ENCODE results near the gene GALNT15.

Gene GALNT15, protein sequence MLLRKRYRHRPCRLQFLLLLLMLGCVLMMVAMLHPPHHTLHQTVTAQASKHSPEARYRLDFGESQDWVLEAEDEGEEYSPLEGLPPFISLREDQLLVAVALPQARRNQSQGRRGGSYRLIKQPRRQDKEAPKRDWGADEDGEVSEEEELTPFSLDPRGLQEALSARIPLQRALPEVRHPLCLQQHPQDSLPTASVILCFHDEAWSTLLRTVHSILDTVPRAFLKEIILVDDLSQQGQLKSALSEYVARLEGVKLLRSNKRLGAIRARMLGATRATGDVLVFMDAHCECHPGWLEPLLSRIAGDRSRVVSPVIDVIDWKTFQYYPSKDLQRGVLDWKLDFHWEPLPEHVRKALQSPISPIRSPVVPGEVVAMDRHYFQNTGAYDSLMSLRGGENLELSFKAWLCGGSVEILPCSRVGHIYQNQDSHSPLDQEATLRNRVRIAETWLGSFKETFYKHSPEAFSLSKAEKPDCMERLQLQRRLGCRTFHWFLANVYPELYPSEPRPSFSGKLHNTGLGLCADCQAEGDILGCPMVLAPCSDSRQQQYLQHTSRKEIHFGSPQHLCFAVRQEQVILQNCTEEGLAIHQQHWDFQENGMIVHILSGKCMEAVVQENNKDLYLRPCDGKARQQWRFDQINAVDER

DNA sequence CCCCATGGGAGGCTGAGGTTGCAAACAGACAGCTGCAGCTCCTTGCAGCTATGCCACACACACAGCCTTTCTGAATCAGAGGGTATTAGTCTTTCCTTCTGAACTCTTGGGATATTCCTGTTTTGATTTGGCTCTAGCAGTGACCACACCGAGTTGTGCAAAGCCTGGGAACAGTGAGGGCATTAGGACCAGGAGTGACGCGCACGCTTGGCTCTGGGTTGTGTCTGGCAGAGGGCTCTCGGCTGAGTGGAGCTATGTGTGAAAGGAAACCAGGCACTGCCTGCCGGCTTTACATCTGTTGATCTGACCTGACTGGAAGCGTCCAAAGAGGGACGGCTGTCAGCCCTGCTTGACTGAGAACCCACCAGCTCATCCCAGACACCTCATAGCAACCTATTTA lies at the start of gene GALNT15:
GALNT15 (plus strand) TSS at position 292 of the 400 bp plus-strand sequence. CDS start 472 bp downstream, outside the sequence.
- Histone ChIP-seq H3K4me3 (ENCODE audit: low read depth, low read length) (no peak within 1 kb of the TSS), H3K36me3 (ENCODE audit: control insufficient read depth, insufficient read depth, low read length) (no peaks in the 10 kb centered on the region), H3K4me1 (ENCODE audit: control insufficient read depth, insufficient read depth, low read length) (no peaks in the 10 kb centered on the region), H3K27me3 (ENCODE audit: control insufficient read depth, insufficient read depth, low read length) (no peaks in the 10 kb centered on the region), H3K9ac (ENCODE audit: low read depth, low read length) (no peak within 1 kb of the TSS), H3K9me3 (ENCODE audit: control insufficient read depth, insufficient read depth, low read length) (no peaks in the 10 kb centered on the region), H3K27ac (ENCODE audit: low read depth, low read length) (no peak within 1 kb of the TSS)

DNA sequence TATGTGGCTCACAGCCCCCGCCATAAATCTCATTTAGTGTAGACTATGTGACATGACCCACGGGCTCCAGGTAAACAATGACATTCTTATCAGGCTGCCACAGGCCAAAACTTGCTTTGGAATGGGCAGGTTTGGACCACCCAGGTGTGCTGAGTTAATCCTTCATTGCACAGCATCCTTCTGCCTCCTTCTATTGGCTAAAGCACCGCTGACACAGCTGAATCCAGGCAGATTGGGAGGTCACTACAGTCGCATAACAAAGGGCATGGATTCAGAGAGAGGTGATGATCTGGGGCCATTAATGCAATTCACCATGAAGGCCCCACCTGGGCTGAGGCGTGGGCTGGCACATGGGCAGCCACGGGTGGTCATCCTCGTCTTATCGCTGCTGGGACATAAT lies 47.8 kb upstream of the GALNT15 start:
- H3K4me3 ChIP-seq (ENCODE audit: low read depth, low read length): no peak overlapping the region
- H3K36me3 ChIP-seq (ENCODE audit: control insufficient read depth, insufficient read depth, low read length): no peaks in the 10 kb centered on the region
- 0 out of 2 replicates have a peak, but pooled peaks cover 6% of the 10 kb centered on the region for H3K9me3 ChIP-seq (ENCODE audit: control insufficient read depth, insufficient read depth, low read length)
- no peaks in the 10 kb centered on the region for H3K27me3 ChIP-seq (ENCODE audit: control insufficient read depth, insufficient read depth, low read length)
- no peak overlapping the region for H3K27ac ChIP-seq (ENCODE audit: low read depth, low read length)
- no peaks in the 10 kb centered on the region for H3K4me1 ChIP-seq (ENCODE audit: control insufficient read depth, insufficient read depth, low read length)
- no peak overlapping the region for H3K9ac ChIP-seq (ENCODE audit: low read depth, low read length)

DNA sequence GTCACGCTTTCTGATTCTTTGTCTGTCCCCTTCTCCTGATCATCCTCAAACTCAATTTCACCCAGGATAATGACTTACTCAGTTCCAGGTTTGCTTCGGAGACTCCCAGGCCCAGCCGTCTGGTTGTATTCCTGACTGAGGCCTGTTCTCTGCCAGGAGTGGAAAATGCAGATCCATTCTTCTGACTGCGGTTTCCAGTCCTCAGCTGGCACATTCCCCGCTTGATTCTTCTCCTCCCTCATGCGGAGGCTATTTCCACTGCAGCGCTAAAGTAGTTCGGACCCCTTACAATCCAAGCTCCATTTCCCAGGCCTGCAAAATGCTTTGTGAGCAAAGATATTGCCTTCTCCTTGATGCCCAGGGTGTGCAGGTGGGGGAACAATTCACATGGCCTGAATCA lies 47.2 kb upstream of the GALNT15 start:
- no peak overlapping the region for H3K9ac ChIP-seq (ENCODE audit: low read depth, low read length)
- no peaks in the 10 kb centered on the region for H3K27me3 ChIP-seq (ENCODE audit: control insufficient read depth, insufficient read depth, low read length)
- H3K4me1 ChIP-seq (ENCODE audit: control insufficient read depth, insufficient read depth, low read length): 0 out of 2 replicates have a peak, but pooled peaks cover 2% of the 10 kb centered on the region
- no peaks in the 10 kb centered on the region for H3K36me3 ChIP-seq (ENCODE audit: control insufficient read depth, insufficient read depth, low read length)
- no peak overlapping the region for H3K27ac ChIP-seq (ENCODE audit: low read depth, low read length)
- H3K9me3 ChIP-seq (ENCODE audit: control insufficient read depth, insufficient read depth, low read length): 0 out of 2 replicates have a peak, but pooled peaks cover 6% of the 10 kb centered on the region
- no peak overlapping the region for H3K4me3 ChIP-seq (ENCODE audit: low read depth, low read length)

DNA sequence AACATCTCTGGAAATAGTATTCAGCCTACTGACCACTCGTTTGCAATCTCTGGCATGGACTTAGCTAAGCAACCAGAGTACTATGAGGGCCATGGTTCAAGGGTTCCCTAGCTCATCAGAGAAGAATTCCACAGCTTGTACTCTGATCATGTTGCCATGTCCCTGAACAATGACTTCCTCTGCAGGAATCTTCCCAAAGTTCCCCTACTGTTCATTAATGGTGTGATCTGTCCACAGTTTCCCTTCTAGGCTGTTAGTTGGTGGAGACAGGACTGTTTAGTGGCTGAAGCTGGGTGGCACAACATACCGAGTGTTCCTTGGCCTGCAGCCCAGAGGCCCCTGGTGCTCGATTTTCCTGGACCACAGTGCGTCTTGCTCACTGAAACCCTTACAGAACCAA lies 44.4 kb upstream of the GALNT15 start:
- H3K4me3 ChIP-seq (ENCODE audit: low read depth, low read length): no peak overlapping the region
- no peak overlapping the region for H3K27ac ChIP-seq (ENCODE audit: low read depth, low read length)
- no peaks in the 10 kb centered on the region for H3K36me3 ChIP-seq (ENCODE audit: control insufficient read depth, insufficient read depth, low read length)

DNA sequence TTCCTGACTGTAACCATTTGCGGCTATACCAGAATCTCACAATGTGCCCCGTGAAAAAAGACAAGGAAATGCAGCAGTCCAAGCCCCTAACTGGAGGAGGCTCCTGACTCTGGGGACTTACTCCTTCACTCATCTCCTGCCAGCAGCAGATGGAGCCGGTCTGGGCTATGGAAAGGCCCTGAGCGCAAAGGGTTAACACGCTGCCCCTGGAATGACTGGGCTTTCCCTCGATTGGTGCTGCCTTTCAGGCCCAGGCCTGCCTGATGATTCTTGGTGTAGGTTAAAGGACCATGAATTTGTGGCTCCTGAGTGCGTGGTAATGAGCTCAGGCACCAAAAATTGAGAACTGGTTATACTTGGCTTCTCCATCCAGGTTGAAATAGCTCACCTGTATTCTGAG lies 42.3 kb upstream of the GALNT15 start:
- Histone ChIP-seq H3K4me1 (ENCODE audit: control insufficient read depth, insufficient read depth, low read length) (0 out of 2 replicates have a peak, but pooled peaks cover 4% of the 10 kb centered on the region), H3K36me3 (ENCODE audit: control insufficient read depth, insufficient read depth, low read length) (no peaks in the 10 kb centered on the region), H3K9ac (ENCODE audit: low read depth, low read length) (no peak overlapping the region), H3K27me3 (ENCODE audit: control insufficient read depth, insufficient read depth, low read length) (no peaks in the 10 kb centered on the region), H3K9me3 (ENCODE audit: control insufficient read depth, insufficient read depth, low read length) (no peaks in the 10 kb centered on the region), H3K4me3 (ENCODE audit: low read depth, low read length) (no peak overlapping the region), H3K27ac (ENCODE audit: low read depth, low read length) (no peak overlapping the region)

More for the DNA sequence above, 44.4 kb upstream of the GALNT15 start:
- no peaks in the 10 kb centered on the region for H3K9me3 ChIP-seq (ENCODE audit: control insufficient read depth, insufficient read depth, low read length)
- H3K9ac ChIP-seq (ENCODE audit: low read depth, low read length): no peak overlapping the region
- no peaks in the 10 kb centered on the region for H3K27me3 ChIP-seq (ENCODE audit: control insufficient read depth, insufficient read depth, low read length)
- 0 out of 2 replicates have a peak, but pooled peaks cover 4% of the 10 kb centered on the region for H3K4me1 ChIP-seq (ENCODE audit: control insufficient read depth, insufficient read depth, low read length)

DNA sequence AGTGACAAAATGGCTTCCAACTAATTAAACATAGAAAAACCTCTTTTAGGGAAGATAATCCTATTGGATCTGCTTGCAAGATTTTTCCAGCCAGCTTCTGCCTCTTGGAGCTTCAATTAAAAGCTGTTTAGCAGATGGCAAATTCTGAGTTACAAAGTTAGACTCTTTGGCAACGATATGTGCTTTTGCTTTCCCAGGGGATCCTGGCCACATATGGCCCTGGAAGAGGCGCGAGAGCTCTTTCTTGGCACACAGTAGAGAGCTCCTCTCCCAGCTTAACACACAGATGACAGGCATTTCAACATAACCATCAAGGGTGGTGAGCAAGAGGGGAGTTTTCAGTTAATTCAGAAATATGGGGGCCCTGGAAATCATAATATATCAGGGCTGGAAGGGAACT lies 41.6 kb upstream of the GALNT15 start:
- no peaks in the 10 kb centered on the region for H3K9me3 ChIP-seq (ENCODE audit: control insufficient read depth, insufficient read depth, low read length)
- no peaks in the 10 kb centered on the region for H3K36me3 ChIP-seq (ENCODE audit: control insufficient read depth, insufficient read depth, low read length)
- H3K27ac ChIP-seq (ENCODE audit: low read depth, low read length): no peak overlapping the region
- H3K9ac ChIP-seq (ENCODE audit: low read depth, low read length): no peak overlapping the region
- no peaks in the 10 kb centered on the region for H3K27me3 ChIP-seq (ENCODE audit: control insufficient read depth, insufficient read depth, low read length)
- H3K4me3 ChIP-seq (ENCODE audit: low read depth, low read length): no peak overlapping the region
- H3K4me1 ChIP-seq (ENCODE audit: control insufficient read depth, insufficient read depth, low read length): 0 out of 2 replicates have a peak, but pooled peaks cover 4% of the 10 kb centered on the region

DNA sequence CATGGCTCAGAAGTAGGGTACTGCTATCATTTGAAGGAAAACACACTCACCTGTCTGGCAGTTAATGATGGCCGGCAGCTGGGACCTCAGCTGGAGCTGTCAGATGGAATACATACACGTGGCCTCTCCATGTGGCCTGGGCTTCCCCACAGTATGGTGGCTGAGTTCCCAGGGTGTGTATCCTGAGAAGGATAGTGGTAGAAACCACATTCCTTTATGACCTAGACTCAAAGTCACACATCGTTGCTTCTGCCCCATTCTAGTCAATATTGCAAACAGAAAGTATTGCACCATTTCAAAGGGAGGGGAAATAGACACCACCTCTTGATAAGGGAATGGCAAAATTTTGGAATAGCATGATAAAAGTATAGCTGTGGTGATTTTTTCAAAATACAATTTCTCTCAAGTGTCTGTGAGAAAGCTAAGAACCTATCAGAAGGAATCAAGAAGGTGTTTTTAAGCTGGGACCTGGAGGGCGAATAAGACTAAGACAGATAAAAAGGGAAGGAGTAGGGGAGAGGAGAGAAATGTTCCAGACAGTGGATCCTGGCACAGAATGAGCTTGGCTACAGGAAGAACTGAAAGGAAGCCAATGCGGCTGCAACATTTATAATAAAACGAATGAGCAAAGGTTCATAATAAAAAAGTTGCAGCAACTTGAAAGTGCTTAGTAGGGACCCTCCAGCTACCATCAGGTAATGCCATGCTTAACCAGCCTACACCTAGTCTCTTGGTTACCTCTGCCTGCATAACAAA lies 40.1 kb upstream of the GALNT15 start:
- H3K27ac ChIP-seq (ENCODE audit: low read depth, low read length): no peak overlapping the region
- H3K4me1 ChIP-seq (ENCODE audit: control insufficient read depth, insufficient read depth, low read length): 0 out of 2 replicates have a peak, but pooled peaks cover 4% of the 10 kb centered on the region
- H3K4me3 ChIP-seq (ENCODE audit: low read depth, low read length): no peak overlapping the region
- H3K9ac ChIP-seq (ENCODE audit: low read depth, low read length): no peak overlapping the region
- H3K36me3 ChIP-seq (ENCODE audit: control insufficient read depth, insufficient read depth, low read length): no peaks in the 10 kb centered on the region
- H3K9me3 ChIP-seq (ENCODE audit: control insufficient read depth, insufficient read depth, low read length): no peaks in the 10 kb centered on the region
- no peaks in the 10 kb centered on the region for H3K27me3 ChIP-seq (ENCODE audit: control insufficient read depth, insufficient read depth, low read length)

DNA sequence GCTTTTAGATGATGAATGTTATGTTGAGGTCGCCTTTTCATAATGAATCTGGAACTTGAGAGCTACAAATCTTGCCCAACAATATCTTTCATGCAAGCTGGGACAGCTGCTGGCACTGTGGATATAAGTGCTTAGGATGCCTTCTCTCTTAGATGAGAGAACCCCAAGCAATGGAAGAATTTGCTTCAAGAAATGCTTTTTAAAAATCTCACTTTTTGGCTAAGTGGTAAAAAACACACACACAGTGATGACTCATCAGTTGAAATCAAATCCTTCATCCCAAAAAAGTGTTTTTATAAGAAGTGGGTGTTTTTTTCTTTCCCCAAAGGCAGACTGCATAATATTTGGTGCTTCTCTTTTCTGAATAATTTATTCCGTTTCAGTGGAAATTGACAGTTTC lies 38.4 kb upstream of the GALNT15 start:
- Histone ChIP-seq H3K9me3 (ENCODE audit: control insufficient read depth, insufficient read depth, low read length) (no peaks in the 10 kb centered on the region), H3K27ac (ENCODE audit: low read depth, low read length) (no peak overlapping the region), H3K36me3 (ENCODE audit: control insufficient read depth, insufficient read depth, low read length) (no peaks in the 10 kb centered on the region), H3K9ac (ENCODE audit: low read depth, low read length) (no peak overlapping the region), H3K27me3 (ENCODE audit: control insufficient read depth, insufficient read depth, low read length) (no peaks in the 10 kb centered on the region), H3K4me1 (ENCODE audit: control insufficient read depth, insufficient read depth, low read length) (0 out of 2 replicates have a peak, but pooled peaks cover 4% of the 10 kb centered on the region), H3K4me3 (ENCODE audit: low read depth, low read length) (no peak overlapping the region)

DNA sequence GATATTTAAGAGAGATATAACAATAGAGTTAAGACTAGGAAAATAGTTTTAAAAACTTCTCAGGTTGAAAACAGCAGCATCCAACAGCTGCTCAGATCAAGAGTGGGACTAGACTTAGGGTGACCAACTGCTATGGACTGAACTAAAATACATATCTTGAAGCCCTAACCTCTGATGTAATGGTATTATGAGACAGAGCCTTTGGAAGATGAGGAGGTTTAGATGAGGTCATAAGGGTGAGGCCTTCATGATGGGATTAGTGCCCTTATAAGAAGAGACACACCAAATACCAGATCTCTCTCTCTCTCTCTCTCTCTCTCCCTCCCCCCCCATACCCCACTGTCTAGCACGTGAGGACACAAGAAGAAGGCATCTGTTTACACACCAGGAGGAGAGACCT lies 37.4 kb upstream of the GALNT15 start:
- no peak overlapping the region for H3K4me3 ChIP-seq (ENCODE audit: low read depth, low read length)
- H3K9ac ChIP-seq (ENCODE audit: low read depth, low read length): no peak overlapping the region
- H3K4me1 ChIP-seq (ENCODE audit: control insufficient read depth, insufficient read depth, low read length): 0 out of 2 replicates have a peak, but pooled peaks cover 4% of the 10 kb centered on the region
- no peak overlapping the region for H3K27ac ChIP-seq (ENCODE audit: low read depth, low read length)
- H3K36me3 ChIP-seq (ENCODE audit: control insufficient read depth, insufficient read depth, low read length): no peaks in the 10 kb centered on the region
- peaks cover 2% of the 10 kb centered on the region; the same call in 1 of the 2 replicates for H3K9me3 ChIP-seq (ENCODE audit: control insufficient read depth, insufficient read depth, low read length)
- H3K27me3 ChIP-seq (ENCODE audit: control insufficient read depth, insufficient read depth, low read length): no peaks in the 10 kb centered on the region

DNA sequence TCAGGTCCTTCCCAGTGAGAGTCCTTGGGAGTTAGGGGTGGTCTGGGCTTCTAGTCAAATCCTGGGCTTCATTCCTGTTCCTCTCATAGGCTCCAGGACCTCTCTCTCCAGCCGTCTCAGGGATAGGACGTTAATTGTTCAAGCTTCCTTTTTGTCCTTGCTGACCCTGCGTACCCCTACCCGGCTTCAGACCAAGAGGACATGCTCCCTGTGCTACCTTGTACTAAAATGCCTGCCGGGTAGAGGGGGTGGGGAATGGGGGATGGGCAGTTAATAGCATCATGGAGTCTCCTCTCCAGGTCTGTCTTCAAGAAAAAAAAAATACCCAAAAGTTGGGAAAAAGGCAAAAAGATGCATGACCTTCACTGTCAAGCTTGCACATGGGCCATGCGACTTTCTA lies 36.5 kb upstream of the GALNT15 start:
- Histone ChIP-seq H3K27ac (ENCODE audit: low read depth, low read length) (no peak overlapping the region), H3K27me3 (ENCODE audit: control insufficient read depth, insufficient read depth, low read length) (no peaks in the 10 kb centered on the region), H3K9me3 (ENCODE audit: control insufficient read depth, insufficient read depth, low read length) (peaks cover 10% of the 10 kb centered on the region), H3K36me3 (ENCODE audit: control insufficient read depth, insufficient read depth, low read length) (no peaks in the 10 kb centered on the region), H3K4me3 (ENCODE audit: low read depth, low read length) (no peak overlapping the region), H3K4me1 (ENCODE audit: control insufficient read depth, insufficient read depth, low read length) (no peaks in the 10 kb centered on the region), H3K9ac (ENCODE audit: low read depth, low read length) (no peak overlapping the region)
